ENCODE results near the gene CFB. TPM values are rescaled to one million over a fixed set of nuclear protein-coding genes. Genes with fewer than 3 reads are reported as not detected.

CFB gene
- polyA plus RNA-seq, 1 of the 3 experiments (the other 2 are of a cell fraction): 42.1 TPM

- no peak for TF ChIP-seq CTCF (IDR thresholded peaks at IDR 0.05)
- no peak for TF ChIP-seq RFX5 (IDR thresholded peaks at IDR 0.05; ENCODE audit: low read length)
- no peak for TF ChIP-seq RXRA (IDR thresholded peaks at IDR 0.05; ENCODE audit: borderline replicate concordance, low read depth)
These were observed 30.5 kb upstream of the CFB start (continued) for GRCh38 chr6:31915351-31915750.

GRCh38 chr6:31915756-31916155, 30.1 kb upstream of the CFB start:
- CTCF ChIA-PET: interaction anchor here (1.6 kb wide), 1 partner anchor 14 kb away, joined by 3 read pairs; the partner anchor contains the start of gene ZBTB12
- WGBS (ENCODE audit: low lambda C conversion rate): 75% methylated on average over 6 of the region's 6 CpGs
- POLR2A ChIA-PET: no interaction called here

GRCh38 chr6:31918069-31918720, 27.7 kb upstream of the CFB start:
- Histone ChIP-seq H3K9me2 (no peaks in the 10 kb centered on the region), H3K4me2 (no peak overlapping the region), H3K79me2 (ENCODE audit: insufficient read depth) (no peaks in the 10 kb centered on the region), H3K4me1 (ENCODE audit: control insufficient read depth in 1 of 2, insufficient read depth in 2 of 2, low read depth in 1 of 2, low read length in 1 of 2) (no peaks in the 10 kb centered on the region), H3K9ac (no peak overlapping the region), H3K27me3 (ENCODE audit: insufficient read depth) (no peaks in the 10 kb centered on the region), H3K36me3 (replicated peaks in 1 of 2; ENCODE audit: control insufficient read depth in 1 of 2, insufficient read depth in 2 of 2, low read length in 1 of 2) (no peaks in the 10 kb centered on the region), H2AFZ (ENCODE audit: low read depth) (no peak overlapping the region), H4K20me1 (ENCODE audit: insufficient read depth) (no peaks in the 10 kb centered on the region), H3K4me3 (ENCODE audit: low read depth in 2 of 2, low read length in 1 of 2) (no peak overlapping the region), H3K9me3 (no peaks in the 10 kb centered on the region), H3K27ac (ENCODE audit: low read depth in 2 of 2, low read length in 1 of 2) (no peak overlapping the region), H3F3A (replicated peaks; ENCODE audit: insufficient read depth) (no peaks in the 10 kb centered on the region)
- 62% methylated on average over 8 of the region's 8 CpGs for WGBS (ENCODE audit: low lambda C conversion rate)
- ChIA-PET POLR2A (no interaction called here), CTCF (interaction anchor here (0.7 to 3.3 kb wide), 3 partner anchors 34 to 130 kb away, joined by 3 to 11 read pairs (median 4); no protein-coding TSS in a partner anchor)
- no peak for DNase-seq
- TF ChIP-seq RAD21 (IDR thresholded peaks at IDR 0.05; ENCODE audit: low read length) (no peak), TCF12 (IDR thresholded peaks at IDR 0.05) (no peak), USF2 (IDR thresholded peaks at IDR 0.05; ENCODE audit: borderline replicate concordance, low read depth, low read length) (no peak), YY1 (IDR thresholded peaks at IDR 0.05; ENCODE audit: low read depth) (no peak), FOXJ3 (CRISPR knock-in tag; IDR thresholded peaks at IDR 0.05) (no peak), TEAD4 (IDR thresholded peaks at IDR 0.05; ENCODE audit: borderline replicate concordance, insufficient read depth) (no peak), SIN3A (IDR thresholded peaks at IDR 0.05; ENCODE audit: borderline replicate concordance, low read depth, low read length) (no peak), JUND (IDR thresholded peaks at IDR 0.05) (no peak), TAF1 (IDR thresholded peaks at IDR 0.05; ENCODE audit: borderline replicate concordance, low read depth, low read length) (no peak), ZBTB33 (IDR thresholded peaks at IDR 0.05; ENCODE audit: borderline replicate concordance, low read depth) (no peak), POLR2AphosphoS5 (IDR thresholded peaks at IDR 0.05; ENCODE audit: low read depth, low read length) (no peak), RXRA (IDR thresholded peaks at IDR 0.05; ENCODE audit: borderline replicate concordance, low read depth) (no peak), GATA2 (CRISPR knock-in tag; IDR thresholded peaks at IDR 0.05) (no peak), ELF1 (IDR thresholded peaks at IDR 0.05) (no peak), USF1 (IDR thresholded peaks at IDR 0.05; ENCODE audit: borderline replicate concordance, low read depth) (no peak), EP300 (IDR thresholded peaks at IDR 0.05; ENCODE audit: borderline replicate concordance in 1 of 2, low read depth in 1 of 2, low read length in 1 of 2) (no peak), MXI1 (IDR thresholded peaks at IDR 0.05; ENCODE audit: low read depth, low read length) (no peak), RCOR1 (IDR thresholded peaks at IDR 0.05; ENCODE audit: low read length) (no peak)

More at GRCh38 chr6:31915756-31916155, 30.1 kb upstream of the CFB start:
- no peak for TF ChIP-seq FOSL2 (IDR thresholded peaks at IDR 0.05; ENCODE audit: borderline replicate concordance, low read depth)
- no peak for DNase-seq
- H3K4me3 ChIP-seq (ENCODE audit: low read depth in 2 of 2, low read length in 1 of 2): no peak overlapping the region
- no peaks in the 10 kb centered on the region for H3K36me3 ChIP-seq (replicated peaks in 1 of 2; ENCODE audit: control insufficient read depth in 1 of 2, insufficient read depth in 2 of 2, low read length in 1 of 2)
- H3F3A ChIP-seq (replicated peaks; ENCODE audit: insufficient read depth): peaks cover 9% of the 10 kb centered on the region
- H3K4me2 ChIP-seq: no peak overlapping the region
- no peak overlapping the region for H3K27ac ChIP-seq (ENCODE audit: low read depth in 2 of 2, low read length in 1 of 2)
- H3K9me2 ChIP-seq: no peaks in the 10 kb centered on the region
- H4K20me1 ChIP-seq (ENCODE audit: insufficient read depth): no peaks in the 10 kb centered on the region
- no peak overlapping the region for H2AFZ ChIP-seq (ENCODE audit: low read depth)
- no peaks in the 10 kb centered on the region for H3K79me2 ChIP-seq (ENCODE audit: insufficient read depth)
- H3K4me1 ChIP-seq (ENCODE audit: control insufficient read depth in 1 of 2, insufficient read depth in 2 of 2, low read depth in 1 of 2, low read length in 1 of 2): no peaks in the 10 kb centered on the region
- H3K27me3 ChIP-seq (ENCODE audit: insufficient read depth): no peaks in the 10 kb centered on the region
- H3K9me3 ChIP-seq: no peaks in the 10 kb centered on the region
- H3K9ac ChIP-seq: no peak overlapping the region
